T-cell (primary cell): ENCODE measurements around the gene TSPAN9. TPM values are rescaled to one million over a fixed set of nuclear protein-coding genes. Genes with fewer than 3 reads are reported as not detected.

Source experiments
- ATAC-seq, 4 experiments: fragments of 200-7000 bp in 3 of 4; fragments of 150-1000 bp in 1 of 4; cut with Tn5 transposase; replicated peaks in 1 of 4; 1 replicate in 3 of 4; 2 replicates in 1 of 4; pipeline ENCODE4 v1.10.0; 2021; ENCODE audit warnings: moderate library complexity in 3 of 4, mild to moderate bottlenecking in 2 of 4, moderate number of reproducible peaks in 1 of 4
- CTCF ChIA-PET, 2 donors: fragments of 300-600 bp; sonication (Branson Sonifier 250); formaldehyde crosslinking; loops; one replicate each; lab custom pipeline; 2022; ENCODE audit warnings: antibody characterized with exemption in 2 of 2; lab: Charles Lee
- POLR2A ChIA-PET, 2 donors: fragments of 300-600 bp; sonication (Branson Sonifier 250); formaldehyde crosslinking; loops; one replicate each; lab custom pipeline; 2022; ENCODE audit warnings: antibody characterized with exemption in 2 of 2; lab: Charles Lee
- DNase-seq, 35 experiments: peaks; one replicate each; pipeline versions ENCODE4 v3.0.0 to v3.0.0-alpha.2; 2013 to 2023
- H3K27ac ChIP-seq: one replicate; pipeline ENCODE4 v1.5.1; 2013; ENCODE audit warnings: low read length
- H3K27me3 ChIP-seq, 2 experiments: replicated peaks in 1 of 2; 1 replicate in 1 of 2; 2 replicates in 1 of 2; pipeline versions ENCODE4 v1.6.1 to v1.7.0; 2013; ENCODE audit warnings: low read length in 1 of 2, mixed read lengths in 1 of 2; ENCODE audit not compliant: control insufficient read depth in 2 of 2, insufficient read depth in 2 of 2; ENCODE audit errors: extremely low read depth in 1 of 2
- H3K36me3 ChIP-seq, 2 donors: 1 replicate in 1 of 2; 2 replicates in 1 of 2; pipeline versions ENCODE4 v1.6.1 to v1.7.0; 2013; ENCODE audit warnings: low read length in 1 of 2; ENCODE audit not compliant: control insufficient read depth in 2 of 2, insufficient read depth in 1 of 2; ENCODE audit errors: extremely low read depth in 1 of 2
- H3K4me1 ChIP-seq, 2 experiments: 1 replicate in 1 of 2; 2 replicates in 1 of 2; pipeline versions ENCODE4 v1.6.1 to v1.7.0; 2013; ENCODE audit warnings: low read length in 2 of 2, mixed read lengths in 1 of 2; ENCODE audit not compliant: insufficient read depth in 2 of 2, control insufficient read depth in 1 of 2; ENCODE audit errors: extremely low read depth in 1 of 2
- H3K4me3 ChIP-seq, 2 donors: 1 replicate in 1 of 2; 2 replicates in 1 of 2; pipeline versions ENCODE4 v1.5.1 to v1.7.0; 2013; ENCODE audit warnings: mild to moderate bottlenecking in 2 of 2, low read length in 1 of 2, moderate library complexity in 1 of 2; ENCODE audit not compliant: control insufficient read depth in 1 of 2; ENCODE audit errors: extremely low read depth in 1 of 2
- H3K9me3 ChIP-seq: 2 replicates; pipeline ENCODE4 v1.7.0; 2013
- H3K27ac Mint-ChIP-seq, 2 donors: one replicate each; pipeline ENCODE4 v1.8.0; 2020 to 2021; ENCODE audit warnings: mild to moderate bottlenecking in 2 of 2, mixed read lengths in 2 of 2
- H3K27me3 Mint-ChIP-seq, 2 donors: one replicate each; pipeline ENCODE4 v1.8.0; 2021 to 2022; ENCODE audit warnings: mixed read lengths in 2 of 2
- H3K36me3 Mint-ChIP-seq: one replicate; pipeline ENCODE4 v1.8.0; 2021; ENCODE audit warnings: mixed read lengths
- H3K4me1 Mint-ChIP-seq, 3 donors: one replicate each; pipeline ENCODE4 v1.8.0; 2020 to 2022; ENCODE audit warnings: mixed read lengths in 3 of 3, mild to moderate bottlenecking in 1 of 3
- H3K4me3 Mint-ChIP-seq, 3 donors: one replicate each; pipeline ENCODE4 v1.8.0; 2020 to 2022; ENCODE audit warnings: mild to moderate bottlenecking in 3 of 3, mixed read lengths in 3 of 3, moderate library complexity in 3 of 3
- H3K9me3 Mint-ChIP-seq, 3 donors: one replicate each; pipeline ENCODE4 v1.8.0; 2020 to 2022; ENCODE audit warnings: mixed read lengths in 3 of 3
- WGBS: methylation state at CpG from one replicate; pipeline ENCODE4 v1.1.5; 2013; ENCODE audit warnings: missing lambda C conversion rate; ENCODE audit not compliant: insufficient coverage; 5-methylcytosine and 5-hydroxymethylcytosine counted together
- total RNA-seq, 35 experiments: library from RNA in 6 of 35; stranded (reverse) in 6 of 35; fragments of 120-200 nt in 1 of 35; gene quantifications; one replicate each; pipeline versions ENCODE4 v1.2.1 to v1.2.4 and lab custom pipeline; 2013 to 2026

Gene TSPAN9
- total RNA-seq, 5 donors from 2014 or later (not counting 1 experiment from before 2014, with no cell fraction given), result 0.56 to 1.1 (median 0.70) TPM

DNA sequence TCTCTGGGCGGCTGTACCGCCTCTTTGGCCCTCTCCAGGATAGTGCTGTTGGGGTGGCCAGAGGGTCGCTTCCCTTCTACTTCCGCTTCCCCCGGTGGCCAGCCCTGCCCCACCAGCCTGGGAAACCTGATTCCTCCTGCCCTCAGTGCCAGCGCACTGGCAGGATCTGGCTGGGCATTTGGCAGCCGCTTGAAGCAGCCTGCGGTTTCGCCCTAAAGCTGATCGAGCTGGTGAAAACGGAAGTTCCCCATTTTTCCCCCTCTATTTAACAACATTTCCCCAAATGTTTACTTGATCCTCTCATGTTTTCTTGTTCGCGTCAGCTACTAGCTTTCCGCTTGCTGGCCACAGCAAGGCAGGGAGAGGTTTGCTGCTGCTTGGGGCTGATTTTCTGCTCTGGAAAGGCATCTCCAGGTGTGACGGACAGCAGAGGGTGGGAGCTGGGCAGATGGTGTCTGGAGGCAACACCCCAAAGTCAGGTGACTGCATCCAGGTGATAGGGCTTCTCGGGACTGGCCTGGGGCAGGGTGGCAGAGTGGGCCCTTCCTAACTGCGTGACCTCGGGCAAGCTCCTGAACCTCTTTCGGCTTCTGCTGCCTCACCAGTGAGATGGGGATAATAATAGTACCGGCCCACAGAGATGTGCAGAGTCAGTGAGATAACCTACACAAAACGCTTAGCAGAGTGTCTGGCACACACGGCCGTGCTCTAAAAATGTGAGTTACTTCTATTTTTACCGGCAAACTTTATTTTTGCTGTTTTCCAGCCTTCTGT is 53.1 kb downstream of the TSPAN9 start:
- peaks cover 21 to 23% (median 22%) of the 10 kb centered on the region in 3 donors for H3K4me1 Mint-ChIP-seq
- H3K27ac ChIP-seq, result no peak overlapping the region
- ChIA-PET CTCF (interaction anchor here in 1 of 2 donors (0.6 kb wide), 1 partner anchor 62 kb away, joined by 3 read pairs; no protein-coding TSS in a partner anchor), POLR2A (no interaction called here)
- H3K4me1 ChIP-seq, result peaks cover 4 to 19% of the 10 kb centered on the region in 2 experiments
- peak overlapping the region in 1 of 3 donors; percentile 66 for H3K4me3 Mint-ChIP-seq
- WGBS, result 28% methylated on average over 21 of the region's 24 CpGs
- no peaks in the 10 kb centered on the region for H3K36me3 ChIP-seq
- H3K27me3 Mint-ChIP-seq, result peaks cover 48 to 56% of the 10 kb centered on the region in 2 donors
- peaks cover 13 to 59% of the 10 kb centered on the region in 2 experiments for H3K27me3 ChIP-seq
- no peaks in the 10 kb centered on the region for H3K9me3 ChIP-seq
- DNase-seq (no peak), ATAC-seq (no peak)
- no peak overlapping the region for H3K4me3 ChIP-seq
- H3K27ac Mint-ChIP-seq, result no peak overlapping the region
- H3K9me3 Mint-ChIP-seq, result peaks cover 0 to 6% (median 0%) of the 10 kb centered on the region in 3 donors
- H3K36me3 Mint-ChIP-seq, result no peaks in the 10 kb centered on the region

DNA sequence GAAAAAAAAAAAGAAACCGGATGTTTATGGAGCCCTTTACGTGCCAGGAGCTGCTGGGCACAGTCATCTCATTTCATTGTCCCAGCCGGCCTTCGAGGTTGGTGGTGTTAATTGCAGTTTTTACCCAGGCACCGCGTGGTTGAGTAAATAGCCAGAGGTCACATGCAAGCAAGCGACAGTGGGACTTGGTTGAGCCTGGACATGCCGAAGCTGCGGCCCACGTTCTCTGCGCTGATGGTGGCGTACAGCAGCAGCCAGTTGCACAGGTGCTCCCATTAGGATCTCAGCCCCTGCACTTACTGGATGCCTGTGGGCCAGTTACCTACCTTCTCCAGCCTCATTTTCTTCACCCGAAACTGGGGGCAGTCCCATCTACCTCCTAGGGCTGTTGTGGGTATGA is 54.0 kb downstream of the TSPAN9 start:
- Histone ChIP-seq H3K27ac (no peak overlapping the region), H3K4me3 (no peak overlapping the region), H3K9me3 (no peaks in the 10 kb centered on the region), H3K27me3 (peaks cover 12 to 68% of the 10 kb centered on the region in 2 experiments), H3K4me1 (peaks cover 4 to 19% of the 10 kb centered on the region in 2 experiments), H3K36me3 (no peaks in the 10 kb centered on the region)
- Mint-ChIP-seq H3K4me3 (peak overlapping the region in 1 of 3 donors; percentile 66), H3K9me3 (peaks cover 0 to 6% (median 0%) of the 10 kb centered on the region in 3 donors), H3K27me3 (peaks cover 53 to 61% of the 10 kb centered on the region in 2 donors), H3K27ac (no peak overlapping the region), H3K36me3 (no peaks in the 10 kb centered on the region), H3K4me1 (peaks cover 21 to 23% (median 22%) of the 10 kb centered on the region in 3 donors)
- WGBS, result 80% methylated on average over 11 of the region's 13 CpGs
- ChIA-PET CTCF (no interaction called here), POLR2A (no interaction called here)
- ATAC-seq, result no peak
- DNase-seq, result no peak

DNA sequence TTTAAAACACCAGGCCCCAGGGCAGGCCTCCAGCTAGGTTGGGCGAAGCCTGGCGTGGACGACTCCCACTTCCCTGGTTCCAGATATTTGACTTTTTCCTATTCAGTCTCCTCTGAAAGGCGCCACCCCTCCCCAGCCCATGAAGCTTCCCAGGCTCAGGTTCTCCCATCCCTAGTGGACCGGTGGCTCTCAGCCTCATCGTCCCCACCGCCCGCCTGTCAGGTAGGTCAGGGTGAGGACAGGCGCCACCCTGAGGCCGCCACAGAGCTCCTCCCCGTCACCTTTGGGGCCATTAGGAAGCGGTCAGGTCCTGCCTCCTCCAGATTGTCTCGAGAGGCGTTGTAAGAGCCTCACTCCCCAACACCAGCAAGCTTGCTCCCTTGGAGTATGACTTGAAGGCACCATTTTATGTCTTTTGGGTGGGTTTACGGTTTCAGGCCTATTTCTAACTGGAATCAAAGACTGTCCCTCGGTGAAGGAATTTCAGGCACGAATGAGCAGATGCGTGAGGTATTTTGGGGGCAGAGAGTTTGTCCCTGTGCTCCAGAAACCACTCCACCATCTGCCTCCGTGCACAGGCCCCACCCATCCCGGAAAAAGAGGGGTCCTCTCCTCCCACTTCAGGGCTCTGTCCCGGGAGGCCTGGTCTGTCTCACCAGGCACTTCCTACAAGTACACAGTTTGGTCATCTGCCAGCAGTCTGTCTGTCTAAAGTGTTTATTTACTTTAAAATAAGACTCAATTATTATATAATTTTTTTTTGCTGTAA is 55.6 kb downstream of the TSPAN9 start:
- Mint-ChIP-seq H3K9me3 (peaks cover 0 to 6% (median 0%) of the 10 kb centered on the region in 3 donors), H3K4me1 (peaks cover 21 to 23% (median 22%) of the 10 kb centered on the region in 3 donors), H3K4me3 (no peak overlapping the region), H3K27ac (no peak overlapping the region), H3K27me3 (peaks cover 50 to 63% of the 10 kb centered on the region in 2 donors), H3K36me3 (no peaks in the 10 kb centered on the region)
- no peak for DNase-seq
- no peaks in the 10 kb centered on the region for H3K9me3 ChIP-seq
- H3K27me3 ChIP-seq, result peaks cover 9 to 74% of the 10 kb centered on the region in 2 experiments
- peaks cover 4 to 19% of the 10 kb centered on the region in 2 experiments for H3K4me1 ChIP-seq
- H3K36me3 ChIP-seq, result no peaks in the 10 kb centered on the region
- POLR2A ChIA-PET, result no interaction called here
- H3K27ac ChIP-seq, result no peak overlapping the region
- CTCF ChIA-PET, result interaction anchor here in 1 of 2 donors (0.6 kb wide), 1 partner anchor 62 kb away, joined by 4 read pairs; no protein-coding TSS in a partner anchor
- no peak for ATAC-seq
- no peak overlapping the region for H3K4me3 ChIP-seq
- WGBS, result 77% methylated on average over 11 of the region's 21 CpGs

DNA sequence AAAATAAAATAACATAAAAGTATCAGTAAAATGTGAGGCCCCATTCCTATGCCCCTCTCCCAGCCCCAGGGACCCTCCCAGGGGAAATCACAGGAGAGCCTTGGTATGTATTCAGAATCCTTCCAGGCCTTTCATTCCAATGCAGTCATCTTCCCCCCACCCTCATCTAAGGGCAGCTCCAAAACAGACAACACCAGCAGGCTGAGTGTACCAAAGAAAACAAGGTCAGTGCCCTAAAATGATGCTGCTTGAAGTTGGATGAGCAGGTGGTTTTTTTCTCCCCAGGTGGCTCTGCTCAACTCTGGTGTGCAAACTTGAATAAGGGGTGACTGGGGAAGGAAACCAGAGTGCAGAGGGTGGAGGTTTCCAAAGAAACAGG is 56.2 kb downstream of the TSPAN9 start:
- Mint-ChIP-seq H3K4me3 (no peak overlapping the region), H3K36me3 (no peaks in the 10 kb centered on the region), H3K27ac (no peak overlapping the region), H3K4me1 (peaks cover 21 to 23% (median 22%) of the 10 kb centered on the region in 3 donors), H3K27me3 (peaks cover 46 to 63% of the 10 kb centered on the region in 2 donors), H3K9me3 (peaks cover 0 to 6% (median 0%) of the 10 kb centered on the region in 3 donors)
- Histone ChIP-seq H3K4me3 (no peak overlapping the region), H3K36me3 (no peaks in the 10 kb centered on the region), H3K9me3 (no peaks in the 10 kb centered on the region), H3K27ac (no peak overlapping the region), H3K4me1 (peaks cover 4 to 19% of the 10 kb centered on the region in 2 experiments), H3K27me3 (peaks cover 9 to 73% of the 10 kb centered on the region in 2 experiments)
- no peak for DNase-seq
- ATAC-seq, result no peak
- ChIA-PET CTCF (interaction anchor here in 1 of 2 donors (0.6 kb wide), 1 partner anchor 62 kb away, joined by 4 read pairs; no protein-coding TSS in a partner anchor), POLR2A (no interaction called here)

DNA sequence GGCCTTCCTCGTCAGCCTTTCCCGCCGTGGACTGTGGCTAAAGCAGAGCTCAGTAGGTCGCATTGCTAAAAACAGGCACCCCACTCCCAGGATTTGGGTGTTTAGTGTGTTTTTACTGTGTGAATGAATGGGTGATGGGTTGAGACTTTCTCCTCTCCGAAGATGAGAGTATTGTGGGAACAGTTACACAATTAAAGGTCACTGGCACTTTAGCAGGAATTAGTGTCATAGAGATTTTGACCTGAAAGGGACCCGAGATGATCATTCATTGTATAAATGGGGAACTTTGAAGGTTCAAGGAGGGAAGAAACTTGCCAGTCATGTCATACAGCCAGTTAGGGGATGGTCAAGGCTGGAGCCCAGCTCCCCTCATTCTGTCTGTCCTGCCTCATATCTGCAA is 56.9 kb downstream of the TSPAN9 start:
- Mint-ChIP-seq H3K27ac (no peak overlapping the region), H3K4me1 (peaks cover 19 to 21% (median 21%) of the 10 kb centered on the region in 3 donors), H3K36me3 (no peaks in the 10 kb centered on the region), H3K27me3 (peaks cover 39 to 58% of the 10 kb centered on the region in 2 donors), H3K4me3 (no peak overlapping the region), H3K9me3 (peaks cover 0 to 2% (median 0%) of the 10 kb centered on the region in 3 donors)
- DNase-seq (no peak), ATAC-seq (no peak)
- Histone ChIP-seq H3K36me3 (no peaks in the 10 kb centered on the region), H3K27me3 (peaks cover 9 to 71% of the 10 kb centered on the region in 2 experiments), H3K27ac (no peak overlapping the region), H3K9me3 (no peaks in the 10 kb centered on the region), H3K4me1 (peaks cover 4 to 18% of the 10 kb centered on the region in 2 experiments), H3K4me3 (no peak overlapping the region)
- POLR2A ChIA-PET, result no interaction called here
- CTCF ChIA-PET, result interaction anchor here in 1 of 2 donors (1.3 kb wide), 1 partner anchor 58 kb away, joined by 3 read pairs; no protein-coding TSS in a partner anchor
- 67% methylated on average over 1 of the region's 6 CpGs for WGBS
